ENCODE results near the gene EIF4EBP2.

DNA sequence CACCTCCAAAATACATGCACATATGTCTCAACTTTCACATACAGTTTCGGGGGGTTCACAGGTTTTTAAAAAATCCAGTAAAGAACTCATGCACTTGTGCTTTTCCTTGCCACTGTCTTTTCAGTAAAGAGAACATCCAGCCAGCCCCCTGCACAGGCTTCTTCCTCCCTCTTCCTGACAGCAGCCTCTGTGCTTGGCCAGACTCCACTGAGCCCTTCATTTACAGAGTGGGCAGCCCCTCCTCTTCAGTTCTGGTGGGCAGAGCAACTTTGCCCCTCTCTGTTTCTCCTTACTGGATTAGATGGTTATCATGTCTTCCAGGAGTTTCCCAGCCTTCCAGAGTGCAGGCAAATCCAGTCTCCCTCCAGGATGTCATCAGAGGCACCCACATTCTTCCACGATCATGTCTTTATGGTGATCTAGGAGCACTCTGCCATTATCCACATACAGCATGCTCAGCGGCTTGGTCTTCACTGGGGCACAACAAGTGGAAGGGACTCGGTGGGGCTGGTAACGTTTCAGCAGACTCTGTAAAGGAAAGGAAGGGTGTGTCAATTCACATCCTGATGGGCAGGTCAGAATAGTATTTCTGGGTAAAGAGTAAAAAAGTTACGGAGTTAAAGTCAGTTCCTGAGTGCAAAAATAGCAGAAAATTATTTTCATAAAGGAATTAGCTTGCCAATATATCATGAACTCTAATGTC, 28.8 kb downstream of the EIF4EBP2 start:
- TF ChIP-seq RCOR1 (IDR thresholded peaks at IDR 0.05; ENCODE audit: low read length) (no peak), TAF1 (IDR thresholded peaks at IDR 0.05; ENCODE audit: borderline replicate concordance, low read depth, low read length) (no peak), JUND (IDR thresholded peaks at IDR 0.05) (no peak), CTCF (IDR thresholded peaks at IDR 0.05) (no peak), FOSL2 (IDR thresholded peaks at IDR 0.05; ENCODE audit: borderline replicate concordance, low read depth) (no peak), POLR2AphosphoS5 (IDR thresholded peaks at IDR 0.05; ENCODE audit: low read depth, low read length) (no peak)
